Left lung (tissue), 10 donors: ENCODE data around the gene CTIF. TPM values are rescaled to one million over a fixed set of nuclear protein-coding genes. Genes with fewer than 3 reads are reported as not detected.

Experiments used
- ATAC-seq: fragments of 200-7000 bp; cut with Tn5 transposase; one replicate; pipeline ENCODE4 v1.9.1; 2020; ENCODE audit warnings: moderate library complexity
- DNase-seq, 4 donors: peaks; one replicate each; pipeline ENCODE4 v3.0.0-alpha.2; 2013 to 2020
- H3K27ac ChIP-seq, 2 donors: fragments of 200-600 bp; sonication (generic) in 1 of 2; one replicate each; pipeline versions ENCODE4 v1.5.0 to v1.8.0; 2020 to 2021
- H3K27me3 ChIP-seq, 2 donors: fragments of 200-600 bp; sonication (generic) in 1 of 2; one replicate each; pipeline versions ENCODE4 v1.5.0 to v1.8.0; 2020 to 2021
- H3K36me3 ChIP-seq, 2 donors: fragments of 200-600 bp; sonication (generic) in 1 of 2; one replicate each; pipeline versions ENCODE4 v1.5.0 to v1.8.0; 2020 to 2021
- H3K4me1 ChIP-seq, 2 donors: fragments of 200-600 bp; one replicate each; pipeline ENCODE4 v1.8.0; 2021
- H3K4me3 ChIP-seq, 2 donors: fragments of 200-600 bp; sonication (generic) in 1 of 2; one replicate each; pipeline versions ENCODE4 v1.5.0 to v1.8.0; 2020 to 2021; ENCODE audit warnings: mild to moderate bottlenecking in 1 of 2
- H3K9me3 ChIP-seq, 2 donors: fragments of 200-600 bp; sonication (generic) in 1 of 2; one replicate each; pipeline versions ENCODE4 v1.5.0 to v1.8.0; 2020 to 2021
- CTCF ChIP-seq, 2 donors: fragments of 200-600 bp; sonication (generic) in 1 of 2; IDR thresholded peaks; one replicate each; pipeline versions ENCODE4 v1.5.0 to v1.8.0; 2021; ENCODE audit warnings: antibody characterized with exemption in 2 of 2
- intact Hi-C, 2 donors: fragments of 100-400 bp; cut with DNase I; formaldehyde crosslinking; loops; one replicate each; pipeline versions ENCODE4 v1.11.2 to v1.14.2; 2022
- polyA plus RNA-seq, 6 donors: library from polyadenylated mRNA; unstranded; fragments of 120-200 nt; gene quantifications; one replicate each; pipeline ENCODE4 v1.2.1, GENCODE V29; 2013; ENCODE audit not compliant: insufficient read length in 6 of 6
- total RNA-seq, 2 donors: library from RNA; stranded (reverse); fragmentation: NEBNext Ultra II Directional; extraction: Animal tissue kit (Norgen Biotek cat#: 25700); gene quantifications; one replicate each; pipeline ENCODE4 v1.2.1, GENCODE V29; 2021
- donor health status: DM: no; HTN: yes; CAD: no.
- donor health status: DM: no; HTN: no; CAD: no.

CTIF gene
- total and polyA plus RNA-seq, 8 donors, result 24.9 to 46.1 (median 34.9) TPM

DNA sequence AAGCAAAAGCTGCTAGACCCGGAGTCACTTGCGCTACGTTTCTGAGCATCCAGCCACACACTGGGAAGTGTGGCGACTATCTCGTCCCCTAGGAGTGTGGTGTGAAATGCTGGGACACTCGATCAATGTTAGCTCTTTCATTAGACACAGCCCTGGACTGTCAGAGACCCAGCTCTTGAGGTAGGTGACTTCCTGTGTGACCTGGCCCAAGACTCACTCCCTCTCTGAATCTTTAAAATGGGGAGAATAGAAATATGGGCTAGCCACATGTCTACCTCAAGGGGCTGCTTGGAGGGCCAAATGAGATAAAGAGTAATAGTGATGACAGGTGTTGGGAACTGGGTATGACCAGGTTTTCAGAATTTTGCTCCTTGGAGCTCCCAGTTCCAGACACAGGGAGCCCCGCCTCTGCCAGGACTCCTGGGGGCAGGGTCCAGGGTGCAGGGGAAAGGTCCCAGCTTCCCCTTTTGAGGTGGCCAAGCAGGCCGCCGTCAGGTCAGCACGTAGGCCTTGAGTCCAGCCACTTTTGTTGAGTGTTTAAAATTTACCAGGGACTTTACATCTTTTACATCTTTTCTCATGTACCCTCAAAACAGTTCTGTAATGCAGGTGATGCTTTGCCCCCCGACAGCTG is 36.0 kb downstream of the CTIF start:
- ATAC-seq, result no peak
- TF ChIP-seq CTCF (IDR thresholded peaks at IDR 0.05), result no peak
- DNase-seq, result no peak
- Histone ChIP-seq H3K27ac (no peak overlapping the region), H3K36me3 (peaks cover 0 to 8% of the 10 kb centered on the region in 2 donors), H3K4me1 (no peaks in the 10 kb centered on the region), H3K4me3 (no peak overlapping the region), H3K27me3 (no peaks in the 10 kb centered on the region), H3K9me3 (peaks cover 0 to 2% of the 10 kb centered on the region in 2 donors)
- intact Hi-C loops, result no loop called here

DNA sequence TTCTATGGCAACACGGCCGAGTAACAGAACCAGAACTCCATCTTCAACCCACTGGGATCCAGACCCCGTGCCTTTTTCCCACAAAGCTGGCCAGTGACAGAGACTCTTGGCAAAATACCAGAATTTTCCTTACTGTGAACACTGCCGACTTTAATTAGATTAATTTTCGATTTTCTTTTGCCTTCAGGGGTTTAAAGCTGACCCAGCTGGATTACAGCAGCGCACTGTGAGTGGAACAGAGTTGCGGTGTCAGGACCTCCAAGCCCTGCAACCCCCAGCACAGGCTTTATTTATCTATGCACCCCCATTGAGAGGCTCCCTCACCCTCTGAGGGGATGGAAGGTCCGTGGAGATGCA is 36.4 kb downstream of the CTIF start:
- TF ChIP-seq CTCF (IDR thresholded peaks at IDR 0.05), result no peak
- Histone ChIP-seq H3K9me3 (peaks cover 0 to 2% of the 10 kb centered on the region in 2 donors), H3K4me3 (no peak overlapping the region), H3K36me3 (peaks cover 0 to 8% of the 10 kb centered on the region in 2 donors), H3K27me3 (no peaks in the 10 kb centered on the region), H3K27ac (no peak overlapping the region), H3K4me1 (no peaks in the 10 kb centered on the region)
- intact Hi-C loops, result no loop called here
- DNase-seq (no peak), ATAC-seq (no peak)

DNA sequence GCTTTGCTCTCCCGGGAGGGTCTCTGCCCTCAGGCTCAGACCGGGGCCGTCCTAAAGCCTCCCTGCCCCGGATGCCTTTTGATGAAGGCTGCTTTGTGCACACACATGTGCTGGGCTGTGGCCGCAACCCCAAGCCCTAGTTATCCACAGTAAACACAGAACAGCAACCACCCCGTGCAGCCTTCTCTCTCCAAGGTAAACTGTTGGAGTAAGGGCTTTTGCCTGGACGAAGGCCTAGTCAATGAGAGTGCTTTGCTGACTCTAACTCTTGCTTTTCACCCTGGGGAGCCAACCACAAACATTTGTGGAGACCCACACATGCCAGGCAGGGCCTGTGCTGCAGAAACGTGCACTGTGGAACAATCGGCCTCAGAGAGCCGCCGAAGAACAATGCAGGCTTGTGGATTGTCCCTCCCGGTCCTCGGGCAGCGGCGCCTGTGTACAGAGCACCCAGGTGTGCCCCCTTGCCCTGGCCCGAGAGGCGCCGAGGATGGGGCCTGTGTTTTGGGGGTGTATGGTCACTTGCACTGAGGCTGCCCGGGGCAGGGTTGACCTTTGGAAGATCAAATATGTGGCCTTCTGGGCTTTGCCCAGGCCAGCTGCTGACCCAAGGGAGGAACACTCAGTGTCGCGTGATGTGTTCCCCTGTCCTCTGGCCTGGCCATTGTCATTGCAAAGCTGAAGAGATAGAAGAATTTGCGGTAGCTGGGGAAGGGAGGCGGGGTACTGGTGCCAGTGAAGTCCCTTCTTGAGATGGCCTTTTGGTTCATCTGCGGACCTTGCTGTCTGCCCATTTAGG is 37.0 kb downstream of the CTIF start:
- no peak overlapping the region for H3K4me3 ChIP-seq
- intact Hi-C loops, result no loop called here
- ATAC-seq, result no peak
- H3K27ac ChIP-seq, result no peak overlapping the region
- H3K27me3 ChIP-seq, result no peaks in the 10 kb centered on the region
- peaks cover 0 to 8% of the 10 kb centered on the region in 2 donors for H3K36me3 ChIP-seq
- no peak for TF ChIP-seq CTCF (IDR thresholded peaks at IDR 0.05)
- DNase-seq, result no peak
- H3K4me1 ChIP-seq, result no peaks in the 10 kb centered on the region
- peaks cover 0 to 2% of the 10 kb centered on the region in 2 donors for H3K9me3 ChIP-seq

GRCh38 chr18:48576457-48576771 is 37.6 kb downstream of the CTIF start:
- ATAC-seq, result no peak
- no peak for DNase-seq
- TF ChIP-seq CTCF (IDR thresholded peaks at IDR 0.05), result no peak

GRCh38 chr18:48577478-48578190 is 38.8 kb downstream of the CTIF start:
- intact Hi-C loops, result no loop called here

More at GRCh38 chr18:48576457-48576771, 37.6 kb downstream of the CTIF start:
- Histone ChIP-seq H3K27ac (no peak overlapping the region), H3K27me3 (no peaks in the 10 kb centered on the region), H3K9me3 (peaks cover 0 to 2% of the 10 kb centered on the region in 2 donors), H3K4me3 (no peak overlapping the region), H3K36me3 (peaks cover 0 to 8% of the 10 kb centered on the region in 2 donors), H3K4me1 (no peaks in the 10 kb centered on the region)
- intact Hi-C loops, result no loop called here

More at GRCh38 chr18:48577478-48578190, 38.8 kb downstream of the CTIF start:
- no peaks in the 10 kb centered on the region for H3K4me1 ChIP-seq
- DNase-seq (no peak), ATAC-seq (no peak)
- peaks cover 0 to 8% of the 10 kb centered on the region in 2 donors for H3K36me3 ChIP-seq
- no peak for TF ChIP-seq CTCF (IDR thresholded peaks at IDR 0.05)
- no peaks in the 10 kb centered on the region for H3K27me3 ChIP-seq
- H3K9me3 ChIP-seq, result peaks cover 0 to 2% of the 10 kb centered on the region in 2 donors
- H3K4me3 ChIP-seq, result no peak overlapping the region
- no peak overlapping the region for H3K27ac ChIP-seq
